GM04504 (cell line): ENCODE results near the gene IL20RB.
A peak's percentile ranks its signal among the peaks of the same experiment; 100 is the strongest.
"Not testable (repeated sequence)": the region's sequence is repeated elsewhere in the genome, so short reads cannot be mapped to it uniquely, and the experiment has no call there.

Experiments used
- DNase-seq: peaks from one replicate; pipeline ENCODE4 v3.0.0-alpha.2; 2012; ENCODE audit warnings: low read depth

The IL20RB gene

GRCh38 chr3:136987398-136987980 is 29.7 kb downstream of the IL20RB start:
- DNase-seq = not testable (repeated sequence)

- DNase-seq = no peak
These were observed 30.9 kb downstream of the IL20RB start for GRCh38 chr3:136988651-136989050.

GRCh38 chr3:136989781-136990524 is 32.2 kb downstream of the IL20RB start:
- no peak for DNase-seq

GRCh38 chr3:136990826-136991225 is 33.0 kb downstream of the IL20RB start:
- DNase-seq = no peak

GRCh38 chr3:136992115-136992514 is 34.3 kb downstream of the IL20RB start:
- DNase-seq = no peak

GRCh38 chr3:136994772-136995516 is 37.2 kb downstream of the IL20RB start:
- peak; percentile 93 for DNase-seq

- no peak for DNase-seq
These were observed 37.9 kb downstream of the IL20RB start for GRCh38 chr3:136995652-136996051.

- no peak for DNase-seq
These were observed 42.3 kb downstream of the IL20RB start for GRCh38 chr3:137000039-137000438.

GRCh38 chr3:137007376-137007775 is 49.6 kb downstream of the IL20RB start:
- DNase-seq = not testable (repeated sequence)

- DNase-seq = no peak
These were observed 50.3 kb downstream of the IL20RB start for GRCh38 chr3:137008131-137008530.

- no peak for DNase-seq
These were observed 51.2 kb downstream of the IL20RB start for GRCh38 chr3:137008976-137009375.

GRCh38 chr3:137010137-137010536 is 52.4 kb downstream of the IL20RB start:
- no peak for DNase-seq

- DNase-seq = no peak
These were observed 53.4 kb downstream of the IL20RB start for GRCh38 chr3:137011153-137011552.

GRCh38 chr3:137012097-137012501 is 54.3 kb downstream of the IL20RB start:
- DNase-seq = peak; percentile 52

- peak; percentile 82 for DNase-seq
These were observed 56.3 kb downstream of the IL20RB start for GRCh38 chr3:137013951-137014688.

GRCh38 chr3:137017316-137017715 is 59.5 kb downstream of the IL20RB start:
- not testable (repeated sequence) for DNase-seq

- no peak for DNase-seq
These were observed 62.5 kb downstream of the IL20RB start for GRCh38 chr3:137020315-137020714.

- DNase-seq = no peak
These were observed 63.1 kb downstream of the IL20RB start for GRCh38 chr3:137020888-137021287.

GRCh38 chr3:137024348-137024747 is 66.6 kb downstream of the IL20RB start:
- no peak for DNase-seq

GRCh38 chr3:137026701-137027100 is 68.9 kb downstream of the IL20RB start:
- no peak for DNase-seq

- DNase-seq = peak; percentile 62
These were observed 74.8 kb downstream of the IL20RB start for GRCh38 chr3:137032465-137033120.

- DNase-seq = no peak
These were observed 77.8 kb downstream of the IL20RB start for GRCh38 chr3:137035631-137036030.
